ENCODE measurements around the gene APH1A. TPM values are rescaled to one million over a fixed set of nuclear protein-coding genes. Genes with fewer than 3 reads are reported as not detected.

The APH1A gene
- total RNA-seq, 1 experiment from 2014 or later, result 211 TPM

DNA sequence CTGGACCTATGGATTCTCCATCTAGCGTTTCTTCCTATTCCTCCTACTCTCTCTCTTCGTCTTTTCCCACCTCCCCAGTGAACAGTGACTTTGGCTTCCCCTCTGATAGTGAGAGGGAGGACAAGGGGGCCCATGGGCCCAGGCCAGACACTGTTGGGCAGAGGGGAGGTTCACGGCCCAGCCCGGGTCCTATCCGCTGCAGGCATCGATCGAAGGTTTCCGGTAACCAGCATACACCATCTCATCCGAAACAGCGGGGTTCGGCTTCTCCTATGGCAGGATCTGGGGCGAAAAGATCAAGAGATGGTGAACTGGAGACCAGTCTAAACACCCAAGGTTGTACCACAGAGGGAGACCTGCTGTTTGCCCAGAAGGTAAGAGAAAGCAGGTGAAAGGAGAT, 14.4 kb upstream of the APH1A start:
- H4K20me1 ChIP-seq (ENCODE audit: low read length), result no peaks in the 10 kb centered on the region
- TF ChIP-seq EZH2phosphoT487 (IDR thresholded peaks at IDR 0.05; ENCODE audit: borderline replicate concordance, low read length) (no peak), EZH2 (IDR thresholded peaks at IDR 0.05; ENCODE audit: low read length, unreplicated experiment) (no peak)
- TF ChIP-seq, protein P1, sequence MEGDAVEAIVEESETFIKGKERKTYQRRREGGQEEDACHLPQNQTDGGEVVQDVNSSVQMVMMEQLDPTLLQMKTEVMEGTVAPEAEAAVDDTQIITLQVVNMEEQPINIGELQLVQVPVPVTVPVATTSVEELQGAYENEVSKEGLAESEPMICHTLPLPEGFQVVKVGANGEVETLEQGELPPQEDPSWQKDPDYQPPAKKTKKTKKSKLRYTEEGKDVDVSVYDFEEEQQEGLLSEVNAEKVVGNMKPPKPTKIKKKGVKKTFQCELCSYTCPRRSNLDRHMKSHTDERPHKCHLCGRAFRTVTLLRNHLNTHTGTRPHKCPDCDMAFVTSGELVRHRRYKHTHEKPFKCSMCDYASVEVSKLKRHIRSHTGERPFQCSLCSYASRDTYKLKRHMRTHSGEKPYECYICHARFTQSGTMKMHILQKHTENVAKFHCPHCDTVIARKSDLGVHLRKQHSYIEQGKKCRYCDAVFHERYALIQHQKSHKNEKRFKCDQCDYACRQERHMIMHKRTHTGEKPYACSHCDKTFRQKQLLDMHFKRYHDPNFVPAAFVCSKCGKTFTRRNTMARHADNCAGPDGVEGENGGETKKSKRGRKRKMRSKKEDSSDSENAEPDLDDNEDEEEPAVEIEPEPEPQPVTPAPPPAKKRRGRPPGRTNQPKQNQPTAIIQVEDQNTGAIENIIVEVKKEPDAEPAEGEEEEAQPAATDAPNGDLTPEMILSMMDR (conservative IDR thresholded peaks at IDR 0.05; ENCODE audit: low read depth, low read length), result no peak
- peak overlapping the region; percentile 90 for H3K4me2 ChIP-seq (ENCODE audit: low read length)
- H3K9me3 ChIP-seq (ENCODE audit: low read length), result no peaks in the 10 kb centered on the region
- peaks cover 19% of the 10 kb centered on the region for H3K4me1 ChIP-seq (ENCODE audit: insufficient read depth, low read length)
- H3K9ac ChIP-seq (ENCODE audit: low read length), result peak overlapping the region; percentile 85
- intact Hi-C loops (cut with micrococcal nuclease), result no loop called here
- ChIA-PET CTCF (interaction anchor here (3.6 kb wide), 1 partner anchor 28 kb away, joined by 28 read pairs; no protein-coding TSS in a partner anchor), POLR2A (ENCODE audit: unreplicated experiment) (interaction anchor here (0.6 kb wide), 1 partner anchor 28 kb away, joined by 3 read pairs; no protein-coding TSS in a partner anchor)
- H3K27me3 ChIP-seq (ENCODE audit: low read length), result no peaks in the 10 kb centered on the region
- H3K4me3 ChIP-seq (ENCODE audit: low read length), result peak overlapping the region; percentile 86
- peaks cover 18% of the 10 kb centered on the region for H3K79me2 ChIP-seq (ENCODE audit: low read length)
- DNase-seq, result no peak
- ATAC-seq, result no peak
- no peaks in the 10 kb centered on the region for H3K9me2 ChIP-seq (replicated peaks; ENCODE audit: low read length)
- H3K36me3 ChIP-seq (ENCODE audit: low read depth, low read length), result peaks cover 8% of the 10 kb centered on the region; the same call in 1 of the 2 replicates
- H3K27ac ChIP-seq (ENCODE audit: low read length), result no peak overlapping the region
- H2AFZ ChIP-seq (ENCODE audit: low read length), result peak overlapping the region; percentile 87; the same call in 1 of the 2 replicates
- BruUV-seq (replicated peaks), result no TSS peak
- H3F3A ChIP-seq (ENCODE audit: low read length, unreplicated experiment), result no peaks in the 10 kb centered on the region

DNA sequence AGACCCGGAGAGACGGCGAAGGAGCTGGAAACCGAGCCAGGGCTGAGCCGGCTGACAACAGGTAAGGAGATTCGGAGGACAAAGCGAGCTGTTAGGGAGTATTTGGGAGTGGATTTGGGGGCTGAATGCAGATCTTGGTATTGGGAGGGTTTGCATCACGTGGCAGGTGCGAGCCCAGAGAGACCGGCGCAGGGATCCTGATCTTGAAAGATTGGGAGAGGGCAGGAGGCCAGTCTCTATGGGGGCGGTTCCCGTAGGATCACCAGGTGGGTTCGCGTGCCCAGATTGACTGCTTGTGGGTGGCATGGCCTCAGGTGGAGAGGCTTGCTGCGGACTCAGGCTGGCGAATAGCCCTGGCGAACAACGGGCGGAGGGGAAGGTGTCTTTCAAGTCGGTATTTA, 13.7 kb upstream of the APH1A start:
- ATAC-seq (peak; percentile 30), DNase-seq (no peak)
- Histone ChIP-seq H3F3A (ENCODE audit: low read length, unreplicated experiment) (no peaks in the 10 kb centered on the region), H3K36me3 (ENCODE audit: low read depth, low read length) (peaks cover 8% of the 10 kb centered on the region; the same call in 1 of the 2 replicates), H3K9ac (ENCODE audit: low read length) (peak overlapping the region; percentile 85), H3K4me2 (ENCODE audit: low read length) (peak overlapping the region; percentile 90), H3K9me2 (replicated peaks; ENCODE audit: low read length) (no peaks in the 10 kb centered on the region), H3K4me1 (ENCODE audit: insufficient read depth, low read length) (peaks cover 19% of the 10 kb centered on the region), H3K27ac (ENCODE audit: low read length) (peak overlapping the region; percentile 68), H4K20me1 (ENCODE audit: low read length) (no peaks in the 10 kb centered on the region), H3K4me3 (ENCODE audit: low read length) (peak overlapping the region; percentile 86), H3K79me2 (ENCODE audit: low read length) (peaks cover 18% of the 10 kb centered on the region), H3K27me3 (ENCODE audit: low read length) (no peaks in the 10 kb centered on the region), H2AFZ (ENCODE audit: low read length) (peak overlapping the region; percentile 87), H3K9me3 (ENCODE audit: low read length) (no peaks in the 10 kb centered on the region)
- ChIA-PET POLR2A (ENCODE audit: unreplicated experiment) (interaction anchor here (0.6 kb wide), 2 partner anchors 20 to 38 kb away, joined by 4 to 5 read pairs; no protein-coding TSS in a partner anchor), CTCF (interaction anchor here (0.6 to 3.6 kb wide), 2 partner anchors 9 to 27 kb away, joined by 6 to 28 read pairs; no protein-coding TSS in a partner anchor)
- TF ChIP-seq EZH2phosphoT487 (IDR thresholded peaks at IDR 0.05; ENCODE audit: borderline replicate concordance, low read length) (no peak), EZH2 (IDR thresholded peaks at IDR 0.05; ENCODE audit: low read length, unreplicated experiment) (no peak)
- TF ChIP-seq, protein P1 (conservative IDR thresholded peaks at IDR 0.05; ENCODE audit: low read depth, low read length), result no peak
- intact Hi-C loops (cut with micrococcal nuclease), result loop anchor here (1.0 kb wide), 2 partner anchors 11 to 46 kb away; partner anchors contain the start of genes ANP32E and MRPS21
- BruUV-seq (replicated peaks), result TSS peak; percentile 66

Data from PC-3 (cell line).